ENCODE measurements around the gene ITGB1.

- TF ChIP-seq CREM (CRISPR knock-in tag; IDR thresholded peaks at IDR 0.05) (no peak), E2F4 (CRISPR knock-in tag; IDR thresholded peaks at IDR 0.05; ENCODE audit: borderline replicate concordance, low read depth) (no peak), JUN (CRISPR knock-in tag; IDR thresholded peaks at IDR 0.05) (no peak)
These were observed 25.8 kb downstream of the ITGB1 start for GRCh38 chr10:32932225-32932729.

All from WTC11 (cell line).